Ovary (tissue), 9 donors: ENCODE measurements around the gene NPSR1. TPM values are rescaled to one million over a fixed set of nuclear protein-coding genes. Genes with fewer than 3 reads are reported as not detected.

ENCODE experiments used
- DNase-seq, 5 donors: peaks; one replicate each; pipeline ENCODE4 v3.0.0-alpha.2; 2019 to 2020
- H3K27ac ChIP-seq, 2 donors: fragments of 200-600 bp; one replicate each; pipeline versions ENCODE4 v1.5.1 to v1.8.0; 2019 to 2022
- H3K27me3 ChIP-seq: fragments of 200-600 bp; one replicate; pipeline ENCODE4 v1.8.0; 2022
- H3K36me3 ChIP-seq: fragments of 200-600 bp; sonication (generic); one replicate; pipeline ENCODE4 v1.5.1; 2019
- H3K4me1 ChIP-seq: one replicate; pipeline ENCODE4 v1.8.1; 2013; ENCODE audit warnings: mild to moderate bottlenecking, moderate library complexity; ENCODE audit not compliant: insufficient read depth
- H3K4me3 ChIP-seq: fragments of 200-600 bp; sonication (generic); one replicate; pipeline ENCODE4 v1.5.1; 2017
- H3K9me3 ChIP-seq, 2 donors: fragments of 200-600 bp in 1 of 2; sonication (generic) in 1 of 2; one replicate each; pipeline versions ENCODE4 v1.5.1 to v1.8.1; 2013 to 2019; ENCODE audit warnings: mild to moderate bottlenecking in 1 of 2, moderate library complexity in 1 of 2
- CTCF ChIP-seq, 3 donors: fragments of 450-650 bp in 2 of 3; fragments of 200-600 bp in 1 of 3; IDR thresholded peaks; one replicate each; pipeline versions ENCODE4 v1.5.1 to v1.8.0; 2016 to 2022; ENCODE audit warnings: antibody characterized with exemption in 3 of 3, mild to moderate bottlenecking in 1 of 3
- EP300 ChIP-seq: sonication (generic); formaldehyde crosslinking; IDR thresholded peaks from one replicate; pipeline ENCODE4 v1.6.1; 2017; ENCODE audit warnings: antibody characterized with exemption
- POLR2A ChIP-seq: fragments of 450-650 bp; IDR thresholded peaks from one replicate; pipeline ENCODE4 v1.6.1; 2017; ENCODE audit warnings: antibody characterized with exemption, mild to moderate bottlenecking, moderate library complexity
- WGBS, 3 donors: extraction: QIAGEN DNeasy Blood & Tissue Kit in 1 of 3; methylation state at CpG; one replicate each; pipeline versions ENCODE4 v1.1.5 to v1.1.7; 2013 to 2017; 5-methylcytosine and 5-hydroxymethylcytosine counted together
- intact Hi-C, 4 donors: fragments of 100-400 bp; cut with DNase I; formaldehyde crosslinking; loops; one replicate each; pipeline versions ENCODE4 v1.11.0 to v1.15.1; 2022 to 2023
- polyA plus RNA-seq, 2 donors: library from polyadenylated mRNA; stranded (reverse); fragments of 200-250 nt in 1 of 2; fragments of 350-450 nt in 1 of 2; fragmentation: Illumina TruSeq in 1 of 2; extraction: RNeasy Lipid Tissue Mini Kit (QIAGEN cat#74804) in 1 of 2; gene quantifications; one replicate each; pipeline ENCODE4 v1.2.3, GENCODE V29; 2013 to 2014
- total RNA-seq, 7 donors: library from RNA; depleted of rRNA in 2 of 7; stranded (reverse); fragments of >200 nt in 2 of 7; fragmentation: NEBNext Ultra II Directional in 3 of 7; extraction: Animal tissue kit (Norgen Biotek cat#: 25700) in 3 of 7; gene quantifications; one replicate each; pipeline versions ENCODE4 v1.1.0 to v1.2.4, GENCODE V29; 2016 to 2023
- donor health status: DM: no; HTN: no; CAD: no; lungs with moderate emphysema.
- donor health status: DM: no; HTN: no; CAD: no.
- donor health status: Bipolar disorder and iron deficiency.
- donor health status: DM: yes; HTN: yes; CAD: no.
- donor health status: DM: no; HTN: no; CAD: no.
- donor health status: DM: yes; HTN: yes; CAD: no.

NPSR1 gene
- total and polyA plus RNA-seq, 9 donors = not detected

GRCh38 chr7:34772296-34772938, 114.4 kb downstream of the NPSR1 start:
- H3K9me3 ChIP-seq = no peaks in the 10 kb centered on the region
- no peak for DNase-seq
- no peaks in the 10 kb centered on the region for H3K36me3 ChIP-seq
- H3K27ac ChIP-seq = no peak overlapping the region
- intact Hi-C loops = loop anchor here in 1 of 4 donors (5.0 kb wide), 1 partner anchor 50 kb away; no protein-coding TSS in a partner anchor
- no peak for TF ChIP-seq EP300
- TF ChIP-seq CTCF (IDR thresholded peaks at IDR 0.05) = no peak
- TF ChIP-seq POLR2A = no peak
- H3K4me1 ChIP-seq = no peaks in the 10 kb centered on the region
- H3K27me3 ChIP-seq = no peaks in the 10 kb centered on the region
- no peak overlapping the region for H3K4me3 ChIP-seq

GRCh38 chr7:34776748-34777358, 118.8 kb downstream of the NPSR1 start:
- Histone ChIP-seq H3K27me3 (no peaks in the 10 kb centered on the region), H3K4me1 (no peaks in the 10 kb centered on the region), H3K9me3 (no peaks in the 10 kb centered on the region), H3K4me3 (no peak overlapping the region), H3K36me3 (no peaks in the 10 kb centered on the region), H3K27ac (no peak overlapping the region)
- no peak for DNase-seq
- intact Hi-C loops = no loop called here
- 63 to 82% (median 68%) methylated on average over 1 of the region's 1 CpG for whole genome bisulfite sequencing, 3 donors
- no peak for TF ChIP-seq CTCF (IDR thresholded peaks at IDR 0.05)
- no peak for TF ChIP-seq POLR2A

GRCh38 chr7:34780546-34780945, 122.5 kb downstream of the NPSR1 start:
- no peak overlapping the region for H3K4me3 ChIP-seq
- no peaks in the 10 kb centered on the region for H3K27me3 ChIP-seq
- no peak for DNase-seq
- no peaks in the 10 kb centered on the region for H3K4me1 ChIP-seq
- intact Hi-C loops = no loop called here
- H3K9me3 ChIP-seq = peaks cover 0 to 3% of the 10 kb centered on the region in 2 donors
- 60 to 71% (median 70%) methylated on average over 3 of the region's 3 CpGs for WGBS, 3 donors
- no peak overlapping the region for H3K27ac ChIP-seq
- TF ChIP-seq POLR2A (no peak), CTCF (IDR thresholded peaks at IDR 0.05) (no peak), EP300 (no peak)
- no peaks in the 10 kb centered on the region for H3K36me3 ChIP-seq

GRCh38 chr7:34787586-34787985, 129.6 kb downstream of the NPSR1 start:
- Histone ChIP-seq H3K27ac (no peak overlapping the region), H3K36me3 (no peaks in the 10 kb centered on the region), H3K9me3 (peaks cover 0 to 3% of the 10 kb centered on the region in 2 donors), H3K4me1 (no peaks in the 10 kb centered on the region), H3K4me3 (no peak overlapping the region), H3K27me3 (no peaks in the 10 kb centered on the region)
- WGBS, 3 donors = 45 to 68% (median 63%) methylated on average over 1 of the region's 1 CpG
- no peak for TF ChIP-seq CTCF (IDR thresholded peaks at IDR 0.05)
- TF ChIP-seq EP300 = no peak
- TF ChIP-seq POLR2A = no peak
- intact Hi-C loops = no loop called here
- DNase-seq = no peak
